Activated T-cell treated with anti-CD3 and anti-CD28 coated beads, Interleukin-2, amount 50 U/mL, for 72 hours (primary cell): ENCODE measurements around the gene FLCN. TPM values are rescaled to one million over a fixed set of nuclear protein-coding genes. Genes with fewer than 3 reads are reported as not detected.

ENCODE experiments used
- ATAC-seq, 2 donors: fragments of 150-1000 bp; cut with Tn5 transposase; replicated peaks in 1 of 2; 2 replicates each; pipeline ENCODE4 v1.10.0; 2021; ENCODE audit warnings: moderate library complexity in 2 of 2, mild to moderate bottlenecking in 1 of 2
- DNase-seq, 2 donors: peaks; one replicate each; pipeline ENCODE4 v3.0.0; 2021 to 2022; ENCODE audit warnings: mixed read lengths in 1 of 2
- H3K27ac Mint-ChIP-seq: one replicate; pipeline ENCODE4 v1.8.0; 2022; ENCODE audit warnings: mild to moderate bottlenecking, moderate library complexity, mixed read lengths
- H3K27me3 Mint-ChIP-seq: one replicate; pipeline ENCODE4 v1.8.0; 2022; ENCODE audit warnings: low read depth, mixed read lengths
- H3K36me3 Mint-ChIP-seq, 2 donors: one replicate each; pipeline ENCODE4 v1.8.0; 2022; ENCODE audit warnings: mixed read lengths in 2 of 2, mild to moderate bottlenecking in 1 of 2; ENCODE audit not compliant: insufficient read depth in 2 of 2
- H3K4me1 Mint-ChIP-seq: one replicate; pipeline ENCODE4 v1.8.0; 2022; ENCODE audit warnings: low read depth, mixed read lengths
- H3K4me3 Mint-ChIP-seq, 2 donors: one replicate each; pipeline ENCODE4 v1.8.0; 2022; ENCODE audit warnings: mild to moderate bottlenecking in 2 of 2, mixed read lengths in 2 of 2, moderate library complexity in 2 of 2
- H3K9me3 Mint-ChIP-seq, 2 donors: one replicate each; pipeline ENCODE4 v1.8.0; 2022; ENCODE audit warnings: mixed read lengths in 2 of 2
- total RNA-seq, 2 donors: library from RNA; stranded (reverse); gene quantifications; one replicate each; pipeline ENCODE4 v1.2.3, GENCODE V29; 2022

FLCN gene
- total RNA-seq, 2 donors from 2014 or later, result 27.3 to 29.2 TPM

DNA sequence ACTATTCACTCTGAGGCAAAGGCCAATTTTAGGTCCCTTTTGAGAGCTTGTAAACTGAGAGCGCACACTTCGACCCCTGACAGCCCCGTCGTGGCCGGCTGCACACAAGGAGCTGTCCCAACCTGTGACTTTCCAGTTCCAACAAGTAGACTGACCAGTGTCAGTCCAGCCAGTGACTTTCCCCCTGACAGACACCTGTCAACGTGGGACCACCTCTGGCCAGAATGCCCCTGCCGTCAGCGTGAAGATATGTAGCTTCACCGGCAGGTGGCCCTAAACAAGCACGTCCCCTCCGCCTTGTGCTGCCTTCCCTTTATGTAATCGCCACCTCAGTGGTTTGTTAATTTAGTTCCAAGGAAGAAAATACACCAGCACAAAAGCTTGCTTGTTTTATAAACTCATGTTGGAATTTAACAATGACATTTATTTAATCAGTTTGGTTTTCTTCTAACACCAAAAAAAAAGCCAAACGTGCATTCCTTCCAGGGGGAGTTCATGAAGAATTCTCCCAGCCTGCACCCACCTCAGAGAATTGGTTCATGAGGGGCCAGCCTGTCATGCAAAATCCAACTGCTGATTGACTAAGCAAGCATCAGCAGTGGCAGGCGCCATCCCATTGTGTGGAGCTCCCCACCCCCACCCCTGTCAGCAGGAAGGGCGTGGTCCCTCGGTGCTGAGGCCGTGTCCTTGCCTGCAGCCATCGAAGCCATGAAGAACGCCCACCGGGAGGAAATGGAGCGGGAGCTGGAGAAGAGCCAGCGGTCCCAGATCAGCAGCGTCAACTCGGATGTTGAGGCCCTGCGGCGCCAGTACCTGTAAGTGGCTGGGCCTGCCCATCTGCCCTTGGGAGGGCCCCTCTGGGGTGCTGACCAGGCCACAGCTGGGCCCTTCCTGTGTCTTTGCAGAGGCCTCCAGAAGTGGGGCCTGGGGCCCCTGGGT is 64.7 kb downstream of the FLCN start:
- Mint-ChIP-seq H3K4me3 (no peak overlapping the region), H3K27me3 (no peaks in the 10 kb centered on the region), H3K36me3 (peaks cover 0 to 8% of the 10 kb centered on the region in 2 donors), H3K9me3 (no peaks in the 10 kb centered on the region), H3K27ac (peak overlapping the region; percentile 60), H3K4me1 (peaks cover 38% of the 10 kb centered on the region)
- ATAC-seq (no peak), DNase-seq (no peak)

DNA sequence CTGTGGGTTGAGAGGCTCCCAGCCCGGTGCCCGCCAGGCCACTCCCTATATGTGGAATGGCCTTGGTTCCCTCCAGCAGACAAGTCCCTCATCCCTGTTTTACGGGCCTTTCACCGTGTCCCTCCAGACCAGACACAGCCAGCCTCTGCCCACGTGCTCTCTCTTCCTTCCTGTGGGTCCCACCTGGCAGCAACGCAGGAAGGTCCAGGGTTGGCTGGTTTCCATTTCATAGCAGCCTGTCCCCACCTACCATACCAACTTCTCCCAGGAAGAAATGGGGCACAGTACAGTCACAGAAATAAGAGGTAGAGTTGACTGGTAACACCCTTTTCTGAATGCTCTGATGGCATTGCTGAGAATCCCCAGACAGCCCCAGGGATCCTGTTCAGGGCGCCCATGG is 65.8 kb downstream of the FLCN start:
- peaks cover 27% of the 10 kb centered on the region for H3K4me1 Mint-ChIP-seq

DNA sequence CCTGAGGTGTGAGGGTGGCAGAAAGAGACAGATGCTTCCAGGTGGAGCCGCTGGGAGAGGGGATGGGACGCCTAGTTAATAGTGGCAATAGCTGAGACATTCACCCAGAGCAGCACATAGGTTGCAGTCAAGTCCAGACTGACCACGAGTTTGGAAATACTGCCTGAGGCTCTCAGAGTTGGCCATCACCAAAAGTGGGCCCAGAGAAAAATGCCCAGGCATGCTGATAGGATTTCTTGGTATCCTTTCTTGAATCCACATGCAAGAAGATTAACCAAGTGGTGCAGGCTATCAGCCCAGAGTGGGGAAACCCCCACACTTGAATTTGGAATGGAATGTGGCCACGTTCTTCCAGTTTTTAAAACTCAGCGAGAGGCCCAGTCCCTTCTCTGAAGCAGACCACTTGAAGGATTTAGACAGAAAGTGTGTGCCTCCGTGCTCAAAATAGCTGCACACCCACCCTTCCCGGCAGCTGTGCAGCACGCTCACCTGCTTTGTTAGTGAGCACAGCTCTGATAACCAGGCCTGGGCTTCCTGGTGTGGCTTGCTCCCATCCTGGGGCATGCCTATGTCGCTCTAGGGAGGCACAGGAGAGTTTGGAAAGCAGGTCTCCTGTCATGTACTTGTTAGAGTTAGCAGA is 66.5 kb downstream of the FLCN start:
- Mint-ChIP-seq H3K4me1 (peaks cover 20% of the 10 kb centered on the region), H3K27me3 (no peaks in the 10 kb centered on the region), H3K4me3 (no peak overlapping the region), H3K27ac (no peak overlapping the region), H3K9me3 (no peaks in the 10 kb centered on the region), H3K36me3 (peaks cover 0 to 4% of the 10 kb centered on the region in 2 donors)
- DNase-seq (no peak), ATAC-seq (no peak)

More for the DNA sequence above, 65.8 kb downstream of the FLCN start:
- ATAC-seq, result no peak
- no peaks in the 10 kb centered on the region for H3K27me3 Mint-ChIP-seq
- DNase-seq, result no peak
- peak overlapping the region; percentile 39 for H3K27ac Mint-ChIP-seq
- H3K9me3 Mint-ChIP-seq, result no peaks in the 10 kb centered on the region
- H3K36me3 Mint-ChIP-seq, result peaks cover 0 to 4% of the 10 kb centered on the region in 2 donors
- H3K4me3 Mint-ChIP-seq, result no peak overlapping the region

DNA sequence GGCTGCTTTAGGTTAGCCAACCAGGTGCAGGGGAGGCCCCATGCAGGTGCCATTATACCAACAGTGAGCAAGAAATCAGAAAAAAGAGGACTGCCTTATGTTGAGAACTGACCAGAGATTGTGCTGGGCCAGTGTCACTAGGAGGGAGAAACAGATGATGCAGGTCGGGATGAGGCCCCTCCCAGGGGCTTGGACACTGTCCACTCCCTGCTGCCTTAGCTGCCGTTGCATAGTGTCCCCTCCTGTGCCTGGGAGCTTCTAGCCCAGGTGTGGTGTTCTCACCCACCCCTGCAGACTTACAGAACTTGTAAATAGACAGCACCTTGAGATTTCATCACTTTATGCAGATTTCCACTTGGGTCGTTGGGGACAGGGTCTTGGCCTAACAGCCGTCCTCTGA is 67.6 kb downstream of the FLCN start:
- Mint-ChIP-seq H3K4me1 (peaks cover 18% of the 10 kb centered on the region), H3K27me3 (no peaks in the 10 kb centered on the region), H3K27ac (no peak overlapping the region), H3K36me3 (peaks cover 0 to 10% of the 10 kb centered on the region in 2 donors), H3K9me3 (no peaks in the 10 kb centered on the region), H3K4me3 (no peak overlapping the region)
- DNase-seq, result no peak
- no peak for ATAC-seq

DNA sequence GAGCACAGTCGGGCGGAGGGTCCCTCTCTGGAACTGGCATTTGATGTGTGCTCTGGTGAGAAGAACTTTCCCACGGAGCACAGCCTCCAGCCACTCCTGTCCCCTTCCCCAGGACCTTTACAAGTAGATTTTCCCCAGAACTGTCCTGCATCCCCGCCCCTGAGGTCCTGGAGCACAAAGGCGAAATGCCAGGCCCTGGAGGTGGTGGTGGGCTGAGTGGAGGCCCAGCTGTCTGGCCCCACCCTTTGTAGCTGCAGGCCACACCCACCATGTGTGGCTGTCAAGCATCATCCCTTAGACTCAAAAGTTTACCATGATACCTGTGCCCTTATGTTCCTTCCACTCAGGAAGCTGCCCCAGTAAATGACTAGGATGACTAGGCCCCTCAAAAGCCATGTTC is 68.6 kb downstream of the FLCN start:
- H3K27ac Mint-ChIP-seq, result no peak overlapping the region
- no peak for DNase-seq

DNA sequence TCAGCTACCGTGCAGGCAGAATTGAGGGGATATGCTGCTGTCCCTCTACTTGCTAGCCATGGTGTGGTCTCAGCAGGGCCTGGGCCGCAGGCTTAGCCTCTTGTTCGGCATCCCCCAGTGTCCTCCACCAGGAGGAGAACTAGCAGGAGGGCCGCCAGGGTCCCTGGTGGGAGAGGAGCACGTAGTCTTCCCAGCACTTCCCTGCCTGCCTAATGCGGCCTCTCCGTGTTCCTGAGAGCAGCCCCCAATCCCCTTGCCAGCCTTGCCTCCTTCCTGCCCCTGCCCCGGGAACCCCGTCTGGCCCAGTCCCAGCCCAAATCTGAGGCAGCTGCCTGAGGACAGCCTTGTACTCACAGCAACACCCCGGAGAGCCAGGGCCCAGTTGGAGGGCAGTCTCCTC is 69.0 kb downstream of the FLCN start:
- peaks cover 18% of the 10 kb centered on the region for H3K4me1 Mint-ChIP-seq
- no peak for ATAC-seq
- peaks cover 0 to 10% of the 10 kb centered on the region in 2 donors for H3K36me3 Mint-ChIP-seq
- DNase-seq, result no peak
- H3K4me3 Mint-ChIP-seq, result no peak overlapping the region
- H3K27me3 Mint-ChIP-seq, result no peaks in the 10 kb centered on the region
- no peak overlapping the region for H3K27ac Mint-ChIP-seq
- no peaks in the 10 kb centered on the region for H3K9me3 Mint-ChIP-seq

More for the DNA sequence above, 68.6 kb downstream of the FLCN start:
- peak in 1 of 2 donors; percentile 24 for ATAC-seq
- H3K4me1 Mint-ChIP-seq, result peaks cover 18% of the 10 kb centered on the region
- no peaks in the 10 kb centered on the region for H3K27me3 Mint-ChIP-seq
- H3K4me3 Mint-ChIP-seq, result no peak overlapping the region
- no peaks in the 10 kb centered on the region for H3K9me3 Mint-ChIP-seq
- H3K36me3 Mint-ChIP-seq, result peaks cover 0 to 10% of the 10 kb centered on the region in 2 donors

DNA sequence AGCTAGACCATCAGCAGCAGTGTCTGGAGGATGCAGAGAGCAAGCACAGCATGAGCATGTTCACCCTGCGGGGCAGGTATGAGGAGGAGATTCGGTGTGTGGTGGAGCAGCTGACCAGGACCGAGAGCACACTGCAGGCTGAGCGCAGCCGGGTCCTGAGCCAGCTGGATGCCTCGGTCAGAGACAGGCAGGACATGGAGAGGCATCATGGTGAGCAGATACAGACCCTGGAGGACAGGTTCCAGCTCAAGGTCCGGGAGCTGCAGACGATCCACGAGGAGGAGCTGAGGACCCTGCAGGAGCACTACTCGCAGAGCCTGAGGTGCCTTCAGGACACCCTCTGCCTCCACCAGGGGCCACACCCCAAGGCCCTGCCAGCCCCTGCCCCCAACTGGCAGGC is 69.6 kb downstream of the FLCN start:
- DNase-seq, result no peak
- no peaks in the 10 kb centered on the region for H3K27me3 Mint-ChIP-seq
- peaks cover 18% of the 10 kb centered on the region for H3K4me1 Mint-ChIP-seq
- no peaks in the 10 kb centered on the region for H3K9me3 Mint-ChIP-seq
- H3K4me3 Mint-ChIP-seq, result no peak overlapping the region
- no peak for ATAC-seq
- H3K27ac Mint-ChIP-seq, result no peak overlapping the region
- H3K36me3 Mint-ChIP-seq, result peaks cover under 1 to 12% of the 10 kb centered on the region in 2 donors

DNA sequence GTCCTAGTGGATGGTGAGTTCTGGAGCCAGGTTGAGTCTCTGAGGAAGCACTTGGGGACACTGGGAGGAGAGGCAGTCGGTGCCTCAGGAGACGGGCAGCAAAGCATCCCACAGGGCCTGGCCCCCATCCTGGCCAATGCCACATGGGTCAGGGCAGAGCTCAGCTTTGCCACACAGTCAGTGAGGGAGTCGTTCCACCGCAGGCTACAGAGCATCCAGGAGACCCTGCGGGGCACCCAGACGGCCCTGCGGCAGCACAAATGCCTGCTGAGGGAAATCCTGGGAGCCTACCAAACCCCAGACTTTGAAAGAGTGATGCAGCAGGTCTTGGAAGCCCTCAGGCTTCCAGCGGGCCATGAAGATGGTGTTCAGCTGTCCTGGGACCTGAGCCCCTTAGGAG is 70.5 kb downstream of the FLCN start:
- peaks cover 2 to 11% of the 10 kb centered on the region in 2 donors for H3K36me3 Mint-ChIP-seq
- H3K27me3 Mint-ChIP-seq, result no peaks in the 10 kb centered on the region
- DNase-seq, result no peak

DNA sequence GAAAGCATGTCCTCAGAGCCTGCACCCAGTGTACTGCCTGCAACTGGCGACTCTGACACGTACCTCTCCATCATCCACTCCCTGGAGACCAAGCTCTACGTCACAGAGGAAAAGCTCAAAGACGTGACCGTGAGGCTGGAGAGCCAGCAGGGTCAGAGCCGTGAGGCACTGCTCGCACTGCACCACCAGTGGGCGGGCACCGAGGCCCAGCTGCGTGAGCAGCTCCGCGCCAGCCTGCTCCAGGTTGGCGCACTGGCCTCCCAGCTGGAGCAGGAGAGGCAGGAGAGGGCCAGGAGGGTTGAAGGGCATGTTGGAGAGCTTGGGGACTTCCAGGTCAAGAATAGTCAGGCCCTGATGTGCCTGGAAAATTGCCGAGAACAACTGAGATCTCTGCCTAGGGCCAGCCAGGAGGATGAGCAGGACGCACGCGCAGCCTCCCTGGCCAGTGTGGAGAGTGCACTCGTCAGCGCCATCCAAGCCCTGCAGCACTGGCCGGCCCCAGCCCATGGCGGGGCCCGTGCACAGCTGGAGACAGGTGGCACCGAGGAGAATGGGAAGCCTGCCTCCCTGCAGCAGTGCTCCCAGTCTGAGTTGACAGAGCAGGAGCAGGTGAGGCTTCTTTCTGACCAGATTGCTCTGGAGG is 71.2 kb downstream of the FLCN start:
- Mint-ChIP-seq H3K4me1 (peaks cover 8% of the 10 kb centered on the region), H3K9me3 (no peaks in the 10 kb centered on the region), H3K4me3 (no peak overlapping the region), H3K36me3 (peaks cover 2 to 10% of the 10 kb centered on the region in 2 donors), H3K27ac (no peak overlapping the region), H3K27me3 (no peaks in the 10 kb centered on the region)
- DNase-seq (no peak), ATAC-seq (no peak)

More for the DNA sequence above, 70.5 kb downstream of the FLCN start:
- ATAC-seq, result no peak
- peaks cover 12% of the 10 kb centered on the region for H3K4me1 Mint-ChIP-seq
- H3K9me3 Mint-ChIP-seq, result no peaks in the 10 kb centered on the region
- H3K4me3 Mint-ChIP-seq, result no peak overlapping the region
- no peak overlapping the region for H3K27ac Mint-ChIP-seq

DNA sequence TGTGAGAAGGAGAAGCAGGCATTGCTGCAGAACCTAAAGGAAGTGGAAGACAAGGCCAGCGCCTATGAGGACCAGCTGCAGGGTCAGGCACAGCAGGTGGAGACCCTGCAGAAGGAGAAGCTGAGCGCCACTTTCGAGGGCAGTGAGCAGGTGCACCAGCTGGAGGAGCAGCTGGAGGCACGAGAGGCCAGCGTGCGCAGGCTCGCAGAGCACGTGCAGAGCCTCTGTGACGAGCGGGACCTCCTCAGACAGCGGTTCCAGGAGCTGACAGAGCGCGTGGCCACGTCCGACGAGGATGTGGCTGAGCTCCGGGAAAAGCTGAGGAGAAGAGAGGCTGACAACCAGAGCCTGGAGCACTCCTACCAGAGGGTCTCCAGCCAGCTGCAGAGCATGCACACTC is 72.3 kb downstream of the FLCN start:
- H3K27me3 Mint-ChIP-seq, result no peaks in the 10 kb centered on the region
- DNase-seq, result no peak
- H3K4me3 Mint-ChIP-seq, result no peak overlapping the region
- no peaks in the 10 kb centered on the region for H3K4me1 Mint-ChIP-seq
- no peak overlapping the region for H3K27ac Mint-ChIP-seq
- H3K36me3 Mint-ChIP-seq, result peaks cover 2 to 10% of the 10 kb centered on the region in 2 donors
- no peaks in the 10 kb centered on the region for H3K9me3 Mint-ChIP-seq
- ATAC-seq, result no peak

DNA sequence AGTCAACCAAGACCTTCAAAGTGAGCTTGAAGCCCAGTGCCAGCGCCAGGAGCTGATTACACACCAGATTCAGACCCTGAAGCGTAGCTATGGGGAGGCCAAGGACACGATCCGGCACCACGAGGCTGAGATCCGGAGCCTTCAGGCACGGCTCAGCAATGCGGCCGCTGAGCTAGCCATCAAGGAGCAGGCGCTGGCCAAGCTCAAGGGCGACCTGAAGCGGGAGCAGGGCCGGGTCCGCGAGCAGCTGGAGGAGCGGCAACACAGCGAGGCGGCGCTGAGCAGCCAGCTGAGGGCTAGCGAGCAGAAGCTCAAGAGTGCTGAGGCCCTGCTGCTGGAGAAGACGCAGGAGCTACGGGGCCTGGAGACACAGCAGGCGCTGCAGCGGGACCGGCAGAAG is 72.8 kb downstream of the FLCN start:
- peaks cover 2 to 12% of the 10 kb centered on the region in 2 donors for H3K36me3 Mint-ChIP-seq

More for the DNA sequence above, 72.8 kb downstream of the FLCN start:
- Mint-ChIP-seq H3K4me1 (no peaks in the 10 kb centered on the region), H3K9me3 (no peaks in the 10 kb centered on the region), H3K27ac (no peak overlapping the region), H3K27me3 (no peaks in the 10 kb centered on the region), H3K4me3 (no peak overlapping the region)
- ATAC-seq (no peak), DNase-seq (no peak)
